GM19468 (cell line): Measurements from ENCODE around the gene NBEA.
"Not testable (repeated sequence)": the region's sequence is repeated elsewhere in the genome, so short reads cannot be mapped to it uniquely, and the experiment has no call there.

Source experiments
- ATAC-seq: cut with Tn5 transposase; IDR thresholded peaks from one replicate; pipeline ENCODE4 v1.9.1; 2021; ENCODE audit warnings: mild to moderate bottlenecking, moderate library complexity, moderate number of reproducible peaks; ENCODE audit not compliant: unreplicated experiment; ENCODE audit errors: extremely low read depth

NBEA gene

GRCh38 chr13:35057858-35058257, 115.8 kb downstream of the NBEA start:
- ATAC-seq, result no peak

- ATAC-seq, result peak; percentile 78
Observed at GRCh38 chr13:35058585-35058984, 116.5 kb downstream of the NBEA start.

GRCh38 chr13:35086667-35087066, 144.6 kb downstream of the NBEA start:
- ATAC-seq, result no peak

- ATAC-seq, result no peak
Observed at GRCh38 chr13:35092251-35092650, 150.2 kb downstream of the NBEA start.

- ATAC-seq, result no peak
Observed at GRCh38 chr13:35092751-35093150, 150.7 kb downstream of the NBEA start.

GRCh38 chr13:35093356-35093755, 151.3 kb downstream of the NBEA start:
- ATAC-seq, result no peak

GRCh38 chr13:35106771-35107170, 164.7 kb downstream of the NBEA start:
- ATAC-seq, result not testable (repeated sequence)

GRCh38 chr13:35107535-35107934, 165.5 kb downstream of the NBEA start:
- ATAC-seq, result no peak

- ATAC-seq, result not testable (repeated sequence)
Observed at GRCh38 chr13:35113612-35114011, 171.5 kb downstream of the NBEA start.

GRCh38 chr13:35127466-35127865, 185.4 kb downstream of the NBEA start:
- ATAC-seq, result no peak

GRCh38 chr13:35129500-35129899, 187.4 kb downstream of the NBEA start:
- no peak for ATAC-seq

GRCh38 chr13:35131471-35131870, 189.4 kb downstream of the NBEA start:
- no peak for ATAC-seq

- no peak for ATAC-seq
Observed at GRCh38 chr13:35136585-35136984, 194.5 kb downstream of the NBEA start.

- ATAC-seq, result no peak
Observed at GRCh38 chr13:35139591-35139990, 197.5 kb downstream of the NBEA start.

GRCh38 chr13:35140321-35140720, 198.3 kb downstream of the NBEA start:
- no peak for ATAC-seq

GRCh38 chr13:35140831-35141230, 198.8 kb downstream of the NBEA start:
- no peak for ATAC-seq

GRCh38 chr13:35143123-35143522, 201.1 kb downstream of the NBEA start:
- ATAC-seq, result no peak

GRCh38 chr13:35144166-35144890, 202.3 kb downstream of the NBEA start:
- no peak for ATAC-seq

- no peak for ATAC-seq
Observed at GRCh38 chr13:35146686-35147085, 204.6 kb downstream of the NBEA start.

GRCh38 chr13:35157143-35157755, 215.2 kb downstream of the NBEA start:
- no peak for ATAC-seq

GRCh38 chr13:35159041-35159440, 217.0 kb downstream of the NBEA start:
- ATAC-seq, result no peak

GRCh38 chr13:35160896-35161295, 218.8 kb downstream of the NBEA start:
- ATAC-seq, result no peak
